Peyer's patch (tissue), 4 donors: ENCODE measurements around the gene CD300H.

Source experiments
- POLR2A ChIP-seq, 2 donors: fragments of 450-650 bp; IDR thresholded peaks; one replicate each; pipeline ENCODE4 v1.5.1; 2017; ENCODE audit warnings: antibody characterized with exemption in 2 of 2, mild to moderate bottlenecking in 2 of 2, moderate library complexity in 2 of 2
- TF ChIP-seq, protein P1 (sequence below), 6 experiments: fragments of 450-650 bp in 4 of 6; fragments of 200-600 bp in 2 of 6; sonication (generic) in 1 of 6; IDR thresholded peaks; one replicate each; pipeline ENCODE4 v1.5.1; 2017 to 2019; ENCODE audit warnings: antibody characterized with exemption in 6 of 6, mild to moderate bottlenecking in 3 of 6, moderate library complexity in 1 of 6

- TF ChIP-seq, protein P1, sequence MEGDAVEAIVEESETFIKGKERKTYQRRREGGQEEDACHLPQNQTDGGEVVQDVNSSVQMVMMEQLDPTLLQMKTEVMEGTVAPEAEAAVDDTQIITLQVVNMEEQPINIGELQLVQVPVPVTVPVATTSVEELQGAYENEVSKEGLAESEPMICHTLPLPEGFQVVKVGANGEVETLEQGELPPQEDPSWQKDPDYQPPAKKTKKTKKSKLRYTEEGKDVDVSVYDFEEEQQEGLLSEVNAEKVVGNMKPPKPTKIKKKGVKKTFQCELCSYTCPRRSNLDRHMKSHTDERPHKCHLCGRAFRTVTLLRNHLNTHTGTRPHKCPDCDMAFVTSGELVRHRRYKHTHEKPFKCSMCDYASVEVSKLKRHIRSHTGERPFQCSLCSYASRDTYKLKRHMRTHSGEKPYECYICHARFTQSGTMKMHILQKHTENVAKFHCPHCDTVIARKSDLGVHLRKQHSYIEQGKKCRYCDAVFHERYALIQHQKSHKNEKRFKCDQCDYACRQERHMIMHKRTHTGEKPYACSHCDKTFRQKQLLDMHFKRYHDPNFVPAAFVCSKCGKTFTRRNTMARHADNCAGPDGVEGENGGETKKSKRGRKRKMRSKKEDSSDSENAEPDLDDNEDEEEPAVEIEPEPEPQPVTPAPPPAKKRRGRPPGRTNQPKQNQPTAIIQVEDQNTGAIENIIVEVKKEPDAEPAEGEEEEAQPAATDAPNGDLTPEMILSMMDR (IDR thresholded peaks at IDR 0.05): no peak
- no peak for TF ChIP-seq POLR2A (IDR thresholded peaks at IDR 0.05)
These were observed 46.4 kb downstream of the CD300H start for GRCh38 chr17:74520790-74521480.
